DLD1 (cell line): Measurements from ENCODE around the gene PROB1.

ENCODE experiments used
- in situ Hi-C: cut with HindIII; loops from 2 replicates; pipeline ENCODE4 v1.10.0; 2017; ENCODE audit warnings: low sequenced_read_pairs

Gene PROB1

GRCh38 chr5:139394654-139395566, at the start of gene PROB1:
TSS of gene PROB1 (minus strand) at chr5:139395104. CDS start at chr5:139395081, 23 bp downstream.
- in situ Hi-C loops = no loop called here

GRCh38 chr5:139443831-139444453, 49.0 kb upstream of the PROB1 start:
- in situ Hi-C loops = loop anchor here (25.0 kb wide), 1 partner anchor 143 kb away; no protein-coding TSS in a partner anchor

GRCh38 chr5:139440416-139440815, 45.5 kb upstream of the PROB1 start:
- in situ Hi-C loops = loop anchor here (25.0 kb wide), 1 partner anchor 147 kb away; no protein-coding TSS in a partner anchor

- in situ Hi-C loops = loop anchor here (25.0 kb wide), 1 partner anchor 148 kb away; no protein-coding TSS in a partner anchor
These were observed 44.4 kb upstream of the PROB1 start, which contains the start of gene DNAJC18 for GRCh38 chr5:139439013-139439903. TSS of gene DNAJC18 (minus strand) at chr5:139439525. CDS start at chr5:139439445, 80 bp downstream.

- in situ Hi-C loops = loop anchor here (25.0 kb wide), 1 partner anchor 149 kb away; no protein-coding TSS in a partner anchor
These were observed 43.8 kb upstream of the PROB1 start for GRCh38 chr5:139438707-139439012.

GRCh38 chr5:139435676-139436075, 40.8 kb upstream of the PROB1 start:
- in situ Hi-C loops = loop anchor here (25.0 kb wide), 1 partner anchor 152 kb away; no protein-coding TSS in a partner anchor

- in situ Hi-C loops = loop anchor here (25.0 kb wide), 1 partner anchor 156 kb away; no protein-coding TSS in a partner anchor
These were observed 36.8 kb upstream of the PROB1 start for GRCh38 chr5:139431706-139432105.

GRCh38 chr5:139430015-139430414, 35.1 kb upstream of the PROB1 start:
- in situ Hi-C loops = loop anchor here (25.0 kb wide), 1 partner anchor 157 kb away; no protein-coding TSS in a partner anchor

- in situ Hi-C loops = loop anchor here (25.0 kb wide), 1 partner anchor 161 kb away; no protein-coding TSS in a partner anchor
These were observed 31.4 kb upstream of the PROB1 start for GRCh38 chr5:139426203-139426885.

GRCh38 chr5:139425497-139425896, 30.6 kb upstream of the PROB1 start:
- in situ Hi-C loops = loop anchor here (25.0 kb wide), 1 partner anchor 162 kb away; no protein-coding TSS in a partner anchor

- in situ Hi-C loops = loop anchor here (25.0 kb wide), 1 partner anchor 340 kb away; no protein-coding TSS in a partner anchor
These were observed 27.5 kb upstream of the PROB1 start for GRCh38 chr5:139422307-139422893.

- in situ Hi-C loops = loop anchor here (10.0 to 25.0 kb wide), 2 partner anchors 105 to 343 kb away; no protein-coding TSS in a partner anchor
These were observed 24.6 kb upstream of the PROB1 start for GRCh38 chr5:139419226-139420192.

GRCh38 chr5:139418793-139419192, 23.9 kb upstream of the PROB1 start:
- in situ Hi-C loops = loop anchor here (10.0 to 25.0 kb wide), 2 partner anchors 106 to 344 kb away; no protein-coding TSS in a partner anchor

GRCh38 chr5:139417214-139417613, 22.3 kb upstream of the PROB1 start:
- in situ Hi-C loops = loop anchor here (10.0 to 25.0 kb wide), 2 partner anchors 108 to 345 kb away; no protein-coding TSS in a partner anchor

GRCh38 chr5:139416651-139417050, 21.7 kb upstream of the PROB1 start:
- in situ Hi-C loops = loop anchor here (10.0 to 25.0 kb wide), 2 partner anchors 108 to 346 kb away; no protein-coding TSS in a partner anchor

GRCh38 chr5:139415869-139416268, 21.0 kb upstream of the PROB1 start:
- in situ Hi-C loops = loop anchor here (10.0 to 25.0 kb wide), 2 partner anchors 109 to 346 kb away; no protein-coding TSS in a partner anchor

GRCh38 chr5:139415221-139415861, 20.4 kb upstream of the PROB1 start:
- in situ Hi-C loops = loop anchor here (10.0 to 25.0 kb wide), 2 partner anchors 109 to 347 kb away; no protein-coding TSS in a partner anchor
